CD4-positive, alpha-beta T cell (primary cell): ENCODE results near the gene MAP3K4. TPM values are rescaled to one million over a fixed set of nuclear protein-coding genes. Genes with fewer than 3 reads are reported as not detected.

Source experiments
- ATAC-seq: fragments of 200-7000 bp; cut with Tn5 transposase; one replicate; pipeline ENCODE4 v1.10.0; 2022; ENCODE audit warnings: mild to moderate bottlenecking; ENCODE audit not compliant: poor library complexity
- CTCF ChIA-PET: fragments of 350-600 bp; sonication (Branson Sonifier 250); formaldehyde crosslinking; loops from one replicate; lab custom pipeline; 2021; ENCODE audit warnings: antibody characterized with exemption, inconsistent platforms; lab: Charles Lee
- POLR2A ChIA-PET: fragments of 350-600 bp; sonication (Branson Sonifier 250); formaldehyde crosslinking; loops from one replicate; lab custom pipeline; 2021; ENCODE audit warnings: antibody characterized with exemption, inconsistent platforms; lab: Charles Lee
- DNase-seq, 14 experiments: peaks; one replicate each; pipeline ENCODE4 v3.0.0-alpha.2; 2013 to 2020; ENCODE audit warnings: mixed read lengths in 2 of 14
- H3K27ac ChIP-seq, 2 donors: one replicate each; pipeline versions ENCODE4 v1.5.1 to v1.7.0; 2013; ENCODE audit warnings: low read length in 2 of 2, low read depth in 1 of 2, mild to moderate bottlenecking in 1 of 2
- H3K27me3 ChIP-seq, 2 experiments: 1 replicate in 1 of 2; 2 replicates in 1 of 2; pipeline versions ENCODE4 v1.6.1 to v1.7.0; 2013; ENCODE audit warnings: low read length in 2 of 2, control low read depth in 1 of 2, mild to moderate bottlenecking in 1 of 2, moderate library complexity in 1 of 2; ENCODE audit not compliant: insufficient read depth in 2 of 2, control insufficient read depth in 1 of 2
- H3K36me3 ChIP-seq: one replicate; pipeline ENCODE4 v1.6.1; 2013; ENCODE audit warnings: low read length, control low read depth; ENCODE audit not compliant: insufficient read depth
- H3K4me1 ChIP-seq: one replicate; pipeline ENCODE4 v1.6.1; 2013; ENCODE audit warnings: low read length, control low read depth; ENCODE audit not compliant: insufficient read depth
- H3K4me3 ChIP-seq: one replicate; pipeline ENCODE4 v1.5.1; 2013; ENCODE audit warnings: mild to moderate bottlenecking, low read length, moderate library complexity
- H3K9me3 ChIP-seq, 2 experiments: 1 replicate in 1 of 2; 2 replicates in 1 of 2; pipeline versions ENCODE4 v1.6.1 to v1.7.0; 2013; ENCODE audit warnings: low read length in 2 of 2, mild to moderate bottlenecking in 2 of 2, control low read depth in 1 of 2, moderate library complexity in 1 of 2; ENCODE audit not compliant: control insufficient read depth in 1 of 2, insufficient read depth in 1 of 2
- H3K27ac Mint-ChIP-seq: one replicate; pipeline ENCODE4 v1.8.0; 2020; ENCODE audit warnings: mixed read lengths
- H3K27me3 Mint-ChIP-seq: one replicate; pipeline ENCODE4 v1.8.0; 2021; ENCODE audit warnings: mixed read lengths
- H3K36me3 Mint-ChIP-seq: one replicate; pipeline ENCODE4 v1.8.0; 2021; ENCODE audit warnings: low read depth, mixed read lengths
- H3K4me1 Mint-ChIP-seq: one replicate; pipeline ENCODE4 v1.8.0; 2021; ENCODE audit warnings: low read depth, mixed read lengths
- H3K4me3 Mint-ChIP-seq: one replicate; pipeline ENCODE4 v1.8.0; 2020; ENCODE audit warnings: mild to moderate bottlenecking, mixed read lengths
- H3K9me3 Mint-ChIP-seq: one replicate; pipeline ENCODE4 v1.8.0; 2020; ENCODE audit warnings: mixed read lengths
- CTCF ChIP-seq: fragments of 200-600 bp; IDR thresholded peaks from one replicate; pipeline ENCODE4 v1.8.0; 2022; ENCODE audit warnings: antibody characterized with exemption, mild to moderate bottlenecking
- intact Hi-C, 2 experiments: fragments of 100-400 bp; cut with DNase I in 1 of 2; cut with micrococcal nuclease in 1 of 2; formaldehyde crosslinking; loops; one replicate each; pipeline versions ENCODE4 v1.15.1 to v1.9.0; 2023 to 2025; cut with DNase I, micrococcal nuclease
- total RNA-seq, 174 experiments: library from RNA in 2 of 174; stranded (reverse) in 2 of 174; gene quantifications; one replicate each; pipeline ENCODE4 v1.2.3 and lab custom pipeline; 2021 to 2026

MAP3K4 gene
- total RNA-seq, 2 experiments from 2014 or later: 75.5 to 80.3 TPM

- no peaks in the 10 kb centered on the region for H3K9me3 ChIP-seq
- H3K4me1 Mint-ChIP-seq: peaks cover 73% of the 10 kb centered on the region
- POLR2A ChIA-PET: no interaction called here
- no peaks in the 10 kb centered on the region for H3K9me3 Mint-ChIP-seq
- H3K27me3 ChIP-seq: no peaks in the 10 kb centered on the region
- H3K27me3 Mint-ChIP-seq: no peaks in the 10 kb centered on the region
- no peak overlapping the region for H3K27ac Mint-ChIP-seq
- TF ChIP-seq CTCF: no peak
- peaks cover 4% of the 10 kb centered on the region for H3K4me1 ChIP-seq
- no peak for DNase-seq
- no peak overlapping the region for H3K4me3 ChIP-seq
- CTCF ChIA-PET: no interaction called here
- peaks cover 37% of the 10 kb centered on the region for H3K36me3 Mint-ChIP-seq
- H3K36me3 ChIP-seq: peaks cover 7% of the 10 kb centered on the region
- no peak overlapping the region for H3K4me3 Mint-ChIP-seq
- no peak overlapping the region for H3K27ac ChIP-seq
- no peak for ATAC-seq
- intact Hi-C loops: no loop called here
Observed at GRCh38 chr6:161017766-161018564, 26.4 kb downstream of the MAP3K4 start.

- H3K9me3 Mint-ChIP-seq: no peaks in the 10 kb centered on the region
- no peaks in the 10 kb centered on the region for H3K27me3 ChIP-seq
- H3K4me1 Mint-ChIP-seq: peaks cover 62% of the 10 kb centered on the region
- no peak for TF ChIP-seq CTCF
- H3K27ac Mint-ChIP-seq: no peak overlapping the region
- H3K27ac ChIP-seq: no peak overlapping the region
- intact Hi-C loops: no loop called here
- no peak for ATAC-seq
- H3K4me3 ChIP-seq: no peak overlapping the region
- ChIA-PET CTCF (no interaction called here), POLR2A (no interaction called here)
- no peaks in the 10 kb centered on the region for H3K9me3 ChIP-seq
- H3K4me3 Mint-ChIP-seq: no peak overlapping the region
- DNase-seq: no peak
- no peaks in the 10 kb centered on the region for H3K27me3 Mint-ChIP-seq
- H3K36me3 Mint-ChIP-seq: peaks cover 39% of the 10 kb centered on the region
- peaks cover 4% of the 10 kb centered on the region for H3K4me1 ChIP-seq
- H3K36me3 ChIP-seq: peaks cover 7% of the 10 kb centered on the region
Observed at GRCh38 chr6:161019324-161019839, 27.8 kb downstream of the MAP3K4 start.

- ChIA-PET CTCF (interaction anchor here (1.8 kb wide), 1 partner anchor 9 kb away, joined by 3 read pairs; no protein-coding TSS in a partner anchor), POLR2A (no interaction called here)
- no peak for TF ChIP-seq CTCF
- Histone ChIP-seq H3K4me3 (no peak overlapping the region), H3K27me3 (no peaks in the 10 kb centered on the region), H3K36me3 (peaks cover 3% of the 10 kb centered on the region), H3K9me3 (no peaks in the 10 kb centered on the region), H3K4me1 (peaks cover 4% of the 10 kb centered on the region), H3K27ac (no peak overlapping the region)
- DNase-seq (no peak), ATAC-seq (no peak)
- Mint-ChIP-seq H3K36me3 (peaks cover 45% of the 10 kb centered on the region), H3K27ac (no peak overlapping the region), H3K27me3 (no peaks in the 10 kb centered on the region), H3K9me3 (no peaks in the 10 kb centered on the region), H3K4me3 (no peak overlapping the region), H3K4me1 (peaks cover 61% of the 10 kb centered on the region)
- intact Hi-C loops: no loop called here
Observed at GRCh38 chr6:161021543-161021942, 30.0 kb downstream of the MAP3K4 start.
